ENCODE data around the gene MYL9.
"Not testable (repeated sequence)": the region's sequence is repeated elsewhere in the genome, so short reads cannot be mapped to it uniquely, and the experiment has no call there.

Gene MYL9

DNA sequence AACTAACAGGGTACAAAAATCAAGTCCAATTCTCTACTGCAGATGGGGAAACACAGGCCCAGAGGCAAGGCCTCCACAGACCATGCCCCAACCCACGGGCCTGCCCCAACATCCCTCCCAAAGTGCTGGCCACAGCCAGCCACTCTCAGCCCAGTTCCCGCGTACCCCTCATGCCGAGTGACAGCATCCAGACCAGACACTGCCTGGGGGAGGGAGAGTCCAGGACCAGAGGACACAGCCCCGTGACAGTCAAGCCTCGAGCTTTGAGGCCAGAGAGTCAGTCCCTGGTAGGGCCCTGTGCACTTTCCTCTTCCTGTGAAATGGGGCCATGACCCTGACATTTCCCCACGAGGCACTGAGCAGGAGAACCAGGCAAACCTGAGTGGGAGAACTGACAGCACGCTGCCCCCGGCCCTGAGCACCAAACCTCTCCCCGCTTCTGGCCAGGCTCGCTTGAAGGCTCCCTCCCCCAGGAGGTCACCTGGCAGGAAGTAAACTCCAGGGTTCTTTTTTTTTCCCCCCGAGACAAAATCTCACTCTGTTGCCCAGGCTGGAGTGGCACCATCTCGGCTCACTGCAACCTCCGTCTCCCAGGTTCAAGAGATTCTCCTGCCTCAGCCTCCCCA, 4.9 kb downstream of the MYL9 start:
- peaks cover 11% of the 10 kb centered on the region for H3K4me1 ChIP-seq (ENCODE audit: control insufficient read depth, insufficient read depth, low read length)
- H3K36me3 ChIP-seq (ENCODE audit: control insufficient read depth, insufficient read depth, low read length), result peaks cover 12% of the 10 kb centered on the region
- no peaks in the 10 kb centered on the region for H3K9me3 ChIP-seq (ENCODE audit: control insufficient read depth, insufficient read depth, low read length)
- H3K9ac ChIP-seq (ENCODE audit: low read depth, low read length), result no peak overlapping the region
- no peak overlapping the region for H3K4me3 ChIP-seq (ENCODE audit: low read depth, low read length)
- no peaks in the 10 kb centered on the region for H3K27me3 ChIP-seq (ENCODE audit: control insufficient read depth, insufficient read depth, low read length)

DNA sequence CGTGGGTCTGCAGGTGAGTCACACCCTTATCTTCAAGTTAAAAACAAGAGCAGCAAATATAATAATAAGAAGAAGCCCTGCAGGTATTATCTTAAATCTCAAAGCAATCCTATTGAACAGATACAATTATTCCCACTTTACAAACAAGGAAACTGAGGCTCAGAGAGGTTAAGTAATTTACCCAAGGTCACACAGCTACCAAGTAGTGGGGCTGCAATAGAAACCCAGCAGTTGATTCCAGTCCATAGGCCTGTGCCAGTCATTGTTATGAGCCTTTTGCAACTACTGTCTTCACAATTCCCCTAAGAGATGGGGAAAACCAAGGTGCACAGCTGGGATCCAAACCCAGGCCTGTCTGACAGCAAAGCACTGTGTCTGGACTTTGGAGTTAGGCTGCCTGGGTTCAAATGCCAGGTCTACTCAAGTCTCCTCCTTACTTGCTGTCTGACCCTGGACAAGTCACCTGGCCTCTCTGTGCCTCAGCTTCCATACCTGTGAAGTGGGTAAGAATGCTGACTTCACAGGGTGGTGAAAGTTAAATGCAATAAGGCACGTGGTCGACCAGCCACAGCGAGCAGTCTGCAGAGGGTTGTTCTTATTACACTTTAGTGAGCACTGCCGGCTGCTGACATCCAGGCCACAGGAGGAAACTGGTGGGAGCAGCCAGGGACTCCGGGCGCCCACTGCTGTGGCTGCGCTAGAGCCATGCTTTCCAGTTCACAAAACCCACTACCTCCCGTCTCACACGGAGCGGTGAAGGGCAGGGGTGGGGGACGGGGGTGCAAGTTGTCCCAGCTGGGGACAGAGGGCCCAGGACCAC, 6.1 kb downstream of the MYL9 start:
- peaks cover 12% of the 10 kb centered on the region for H3K36me3 ChIP-seq (ENCODE audit: control insufficient read depth, insufficient read depth, low read length)
- H3K9me3 ChIP-seq (ENCODE audit: control insufficient read depth, insufficient read depth, low read length), result no peaks in the 10 kb centered on the region
- H3K4me1 ChIP-seq (ENCODE audit: control insufficient read depth, insufficient read depth, low read length), result peaks cover 8% of the 10 kb centered on the region
- H3K9ac ChIP-seq (ENCODE audit: low read depth, low read length), result no peak overlapping the region
- no peaks in the 10 kb centered on the region for H3K27me3 ChIP-seq (ENCODE audit: control insufficient read depth, insufficient read depth, low read length)
- H3K4me3 ChIP-seq (ENCODE audit: low read depth, low read length), result no peak overlapping the region

DNA sequence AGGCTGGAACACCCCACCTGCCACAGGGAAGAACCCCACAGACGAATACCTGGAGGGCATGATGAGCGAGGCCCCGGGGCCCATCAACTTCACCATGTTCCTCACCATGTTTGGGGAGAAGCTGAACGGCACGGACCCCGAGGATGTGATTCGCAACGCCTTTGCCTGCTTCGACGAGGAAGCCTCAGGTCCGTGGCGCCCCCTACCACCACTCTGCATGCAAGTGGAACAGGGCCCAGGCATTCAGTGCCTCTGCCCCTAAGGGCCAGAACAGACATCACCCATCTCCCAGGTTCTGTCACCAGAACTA, 6.6 kb downstream of the MYL9 start:
- Histone ChIP-seq H3K36me3 (ENCODE audit: control insufficient read depth, insufficient read depth, low read length) (peaks cover 12% of the 10 kb centered on the region), H3K9me3 (ENCODE audit: control insufficient read depth, insufficient read depth, low read length) (no peaks in the 10 kb centered on the region), H3K4me3 (ENCODE audit: low read depth, low read length) (no peak overlapping the region), H3K9ac (ENCODE audit: low read depth, low read length) (no peak overlapping the region), H3K27me3 (ENCODE audit: control insufficient read depth, insufficient read depth, low read length) (no peaks in the 10 kb centered on the region), H3K4me1 (ENCODE audit: control insufficient read depth, insufficient read depth, low read length) (peaks cover 2% of the 10 kb centered on the region)

DNA sequence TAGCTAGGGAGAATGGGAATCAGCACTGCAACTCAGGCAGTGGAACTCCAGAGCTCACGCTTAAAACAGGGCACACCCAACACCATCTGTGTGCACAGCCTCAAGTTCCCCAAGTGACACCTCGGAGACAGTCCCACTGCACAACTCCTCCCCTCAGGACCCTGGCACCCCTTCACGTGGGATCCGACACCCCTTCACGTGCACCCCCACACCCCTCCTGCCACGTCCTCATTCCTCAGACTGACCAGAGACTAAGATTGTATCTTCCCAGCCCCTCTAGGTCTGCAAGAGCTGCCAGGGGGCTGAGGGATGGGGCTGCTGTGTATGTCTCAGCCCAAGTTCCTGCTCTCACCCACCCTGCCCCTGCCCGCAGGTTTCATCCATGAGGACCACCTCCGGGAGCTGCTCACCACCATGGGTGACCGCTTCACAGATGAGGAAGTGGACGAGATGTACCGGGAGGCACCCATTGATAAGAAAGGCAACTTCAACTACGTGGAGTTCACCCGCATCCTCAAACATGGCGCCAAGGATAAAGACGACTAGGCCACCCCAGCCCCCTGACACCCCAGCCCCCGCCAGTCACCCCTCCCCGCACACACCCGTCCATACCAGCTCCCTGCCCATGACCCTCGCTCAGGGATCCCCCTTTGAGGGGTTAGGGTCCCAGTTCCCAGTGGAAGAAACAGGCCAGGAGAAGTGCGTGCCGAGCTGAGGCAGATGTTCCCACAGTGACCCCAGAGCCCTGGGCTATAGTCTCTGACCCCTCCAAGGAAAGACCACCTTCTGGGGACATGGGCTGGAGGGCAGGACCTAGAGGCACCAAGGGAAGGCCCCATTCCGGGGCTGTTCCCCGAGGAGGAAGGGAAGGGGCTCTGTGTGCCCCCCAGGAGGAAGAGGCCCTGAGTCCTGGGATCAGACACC, 7.6 kb downstream of the MYL9 start:
- H3K4me1 ChIP-seq (ENCODE audit: control insufficient read depth, insufficient read depth, low read length), result peaks cover 2% of the 10 kb centered on the region

DNA sequence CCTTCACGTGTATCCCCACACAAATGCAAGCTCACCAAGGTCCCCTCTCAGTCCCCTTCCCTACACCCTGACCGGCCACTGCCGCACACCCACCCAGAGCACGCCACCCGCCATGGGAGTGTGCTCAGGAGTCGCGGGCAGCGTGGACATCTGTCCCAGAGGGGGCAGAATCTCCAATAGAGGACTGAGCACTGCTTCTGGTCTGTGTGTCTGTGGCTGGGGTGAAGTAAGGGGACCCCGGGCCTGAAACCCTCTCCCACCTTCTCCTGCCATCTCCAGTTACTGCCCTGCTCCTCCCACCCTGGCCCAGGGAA, 8.3 kb downstream of the MYL9 start:
- Histone ChIP-seq H3K36me3 (ENCODE audit: control insufficient read depth, insufficient read depth, low read length) (peaks cover 12% of the 10 kb centered on the region), H3K9me3 (ENCODE audit: control insufficient read depth, insufficient read depth, low read length) (no peaks in the 10 kb centered on the region), H3K27me3 (ENCODE audit: control insufficient read depth, insufficient read depth, low read length) (no peaks in the 10 kb centered on the region), H3K9ac (ENCODE audit: low read depth, low read length) (no peak overlapping the region), H3K4me1 (ENCODE audit: control insufficient read depth, insufficient read depth, low read length) (no peaks in the 10 kb centered on the region), H3K4me3 (ENCODE audit: low read depth, low read length) (no peak overlapping the region)

More for the DNA sequence above, 7.6 kb downstream of the MYL9 start:
- no peak overlapping the region for H3K9ac ChIP-seq (ENCODE audit: low read depth, low read length)
- no peaks in the 10 kb centered on the region for H3K27me3 ChIP-seq (ENCODE audit: control insufficient read depth, insufficient read depth, low read length)
- H3K4me3 ChIP-seq (ENCODE audit: low read depth, low read length), result no peak overlapping the region
- peaks cover 12% of the 10 kb centered on the region for H3K36me3 ChIP-seq (ENCODE audit: control insufficient read depth, insufficient read depth, low read length)
- no peaks in the 10 kb centered on the region for H3K9me3 ChIP-seq (ENCODE audit: control insufficient read depth, insufficient read depth, low read length)

DNA sequence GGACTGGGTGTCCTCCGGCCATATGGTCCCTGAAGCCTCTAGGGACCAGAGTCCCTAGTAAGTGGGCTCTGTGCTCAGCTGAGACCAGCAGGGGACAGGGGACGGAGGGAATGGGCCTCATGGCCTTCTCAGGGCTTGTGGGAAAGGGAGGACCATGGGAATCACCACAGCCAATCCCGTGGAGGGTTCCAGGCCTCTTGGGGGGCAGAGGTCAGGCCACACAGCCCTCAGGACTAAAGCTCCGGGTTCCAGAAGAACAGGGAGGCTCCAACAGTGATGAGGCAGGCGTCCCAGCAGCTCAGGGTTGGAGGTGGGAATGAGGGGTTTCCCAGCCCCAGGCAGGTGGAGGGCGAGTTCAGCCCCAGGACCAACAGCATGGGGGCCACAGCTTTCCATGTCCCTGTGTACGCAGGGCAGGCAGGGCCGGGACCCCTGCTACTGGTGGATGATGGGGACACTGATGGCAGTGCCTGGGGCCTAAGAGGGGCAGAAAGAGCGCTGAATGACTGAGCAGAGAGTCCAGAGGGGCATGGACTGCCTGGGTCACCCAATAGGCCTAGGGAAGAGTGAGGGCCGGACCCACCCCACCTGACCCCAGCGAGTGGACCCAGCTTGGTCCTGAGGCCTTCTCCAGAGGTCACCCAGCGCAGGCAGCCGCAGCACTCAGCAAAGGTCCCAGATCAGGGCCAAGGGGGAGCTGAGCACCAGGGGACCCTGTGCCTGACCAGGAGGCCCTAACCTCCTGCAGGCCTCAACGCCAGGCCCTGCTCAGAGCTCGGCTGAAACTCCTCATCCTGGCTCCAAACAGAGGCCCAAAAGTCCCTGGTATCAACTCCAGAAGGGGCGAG, 8.8 kb downstream of the MYL9 start:
- no peak overlapping the region for H3K4me3 ChIP-seq (ENCODE audit: low read depth, low read length)
- no peaks in the 10 kb centered on the region for H3K27me3 ChIP-seq (ENCODE audit: control insufficient read depth, insufficient read depth, low read length)
- no peak overlapping the region for H3K9ac ChIP-seq (ENCODE audit: low read depth, low read length)
- no peaks in the 10 kb centered on the region for H3K9me3 ChIP-seq (ENCODE audit: control insufficient read depth, insufficient read depth, low read length)
- peaks cover 12% of the 10 kb centered on the region for H3K36me3 ChIP-seq (ENCODE audit: control insufficient read depth, insufficient read depth, low read length)
- no peaks in the 10 kb centered on the region for H3K4me1 ChIP-seq (ENCODE audit: control insufficient read depth, insufficient read depth, low read length)

DNA sequence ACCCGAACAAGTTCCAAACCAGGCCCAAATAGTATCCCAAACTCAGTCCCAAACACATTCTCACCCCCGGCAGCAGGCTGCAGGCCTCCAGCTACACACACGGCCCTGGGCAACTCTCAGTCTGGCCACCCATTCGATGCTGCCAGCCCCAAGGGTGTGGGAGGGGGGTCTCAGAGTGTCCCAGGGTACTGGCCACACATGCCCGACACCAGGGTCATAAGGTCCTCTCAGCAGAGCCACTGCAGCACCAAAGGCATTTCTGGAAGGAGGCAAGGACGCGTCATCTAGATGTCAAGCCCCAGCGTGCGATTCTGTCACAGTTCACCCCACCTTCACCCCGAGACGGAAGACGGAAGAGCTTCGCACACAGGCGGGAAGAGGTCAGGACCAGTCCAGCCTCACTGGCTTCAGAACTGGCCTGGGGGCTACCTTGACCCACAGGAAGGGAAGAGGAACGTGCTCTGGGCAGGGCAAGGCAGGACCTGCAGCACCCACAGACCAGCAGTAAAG, 9.5 kb downstream of the MYL9 start:
- no peak overlapping the region for H3K9ac ChIP-seq (ENCODE audit: low read depth, low read length)

DNA sequence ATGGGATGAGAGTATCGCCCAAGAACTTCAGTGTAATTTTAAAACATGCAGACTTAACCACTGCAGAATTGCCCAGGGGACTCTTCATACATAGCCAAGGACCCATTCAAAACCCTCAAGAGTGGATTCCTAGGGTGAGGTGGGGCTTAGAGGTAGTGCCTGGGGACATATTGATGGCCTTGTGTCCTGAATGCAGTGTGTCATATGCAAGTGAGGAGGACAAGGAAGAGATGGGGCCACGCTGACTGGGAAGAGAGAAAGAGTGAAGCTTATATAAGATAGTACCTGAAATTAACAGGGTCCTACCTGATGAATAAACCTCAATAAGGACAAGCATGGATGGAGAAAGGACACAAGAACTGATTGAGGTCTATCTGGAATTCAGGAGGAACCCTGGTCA, 13.9 kb downstream of the MYL9 start:
- H3K36me3 ChIP-seq (ENCODE audit: control insufficient read depth, insufficient read depth, low read length), result no peaks in the 10 kb centered on the region
- no peaks in the 10 kb centered on the region for H3K9me3 ChIP-seq (ENCODE audit: control insufficient read depth, insufficient read depth, low read length)
- no peak overlapping the region for H3K4me3 ChIP-seq (ENCODE audit: low read depth, low read length)
- no peaks in the 10 kb centered on the region for H3K27me3 ChIP-seq (ENCODE audit: control insufficient read depth, insufficient read depth, low read length)
- H3K9ac ChIP-seq (ENCODE audit: low read depth, low read length), result no peak overlapping the region
- H3K4me1 ChIP-seq (ENCODE audit: control insufficient read depth, insufficient read depth, low read length), result peaks cover 2% of the 10 kb centered on the region

More for the DNA sequence above, 9.5 kb downstream of the MYL9 start:
- H3K27me3 ChIP-seq (ENCODE audit: control insufficient read depth, insufficient read depth, low read length), result no peaks in the 10 kb centered on the region
- H3K36me3 ChIP-seq (ENCODE audit: control insufficient read depth, insufficient read depth, low read length), result peaks cover 12% of the 10 kb centered on the region
- H3K4me3 ChIP-seq (ENCODE audit: low read depth, low read length), result no peak overlapping the region
- no peaks in the 10 kb centered on the region for H3K4me1 ChIP-seq (ENCODE audit: control insufficient read depth, insufficient read depth, low read length)
- H3K9me3 ChIP-seq (ENCODE audit: control insufficient read depth, insufficient read depth, low read length), result no peaks in the 10 kb centered on the region

DNA sequence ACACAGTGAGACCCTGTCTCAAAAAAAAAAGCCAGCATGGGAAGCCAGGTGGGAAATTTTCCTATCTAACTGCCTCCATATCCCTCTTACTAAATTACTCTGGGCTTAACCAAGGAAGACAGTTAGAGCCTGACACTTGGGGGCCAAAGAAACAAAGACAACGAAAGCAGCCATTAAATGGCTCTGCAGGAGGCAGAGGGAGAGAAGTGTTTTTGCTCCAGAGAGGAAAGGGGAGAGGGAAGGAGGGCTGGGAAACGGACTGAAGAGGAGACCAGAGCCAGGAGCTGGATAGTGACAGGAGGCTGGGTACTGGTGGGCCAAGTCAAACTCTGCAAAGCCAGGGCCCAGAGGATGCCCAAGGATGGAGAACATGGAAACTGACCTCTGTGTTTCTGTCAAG, 21.4 kb downstream of the MYL9 start:
- no peaks in the 10 kb centered on the region for H3K27me3 ChIP-seq (ENCODE audit: control insufficient read depth, insufficient read depth, low read length)
- H3K9ac ChIP-seq (ENCODE audit: low read depth, low read length), result peak overlapping the region; percentile 32
- no peaks in the 10 kb centered on the region for H3K9me3 ChIP-seq (ENCODE audit: control insufficient read depth, insufficient read depth, low read length)
- no peak overlapping the region for H3K4me3 ChIP-seq (ENCODE audit: low read depth, low read length)
- H3K36me3 ChIP-seq (ENCODE audit: control insufficient read depth, insufficient read depth, low read length), result no peaks in the 10 kb centered on the region
- peaks cover 9% of the 10 kb centered on the region for H3K4me1 ChIP-seq (ENCODE audit: control insufficient read depth, insufficient read depth, low read length)

DNA sequence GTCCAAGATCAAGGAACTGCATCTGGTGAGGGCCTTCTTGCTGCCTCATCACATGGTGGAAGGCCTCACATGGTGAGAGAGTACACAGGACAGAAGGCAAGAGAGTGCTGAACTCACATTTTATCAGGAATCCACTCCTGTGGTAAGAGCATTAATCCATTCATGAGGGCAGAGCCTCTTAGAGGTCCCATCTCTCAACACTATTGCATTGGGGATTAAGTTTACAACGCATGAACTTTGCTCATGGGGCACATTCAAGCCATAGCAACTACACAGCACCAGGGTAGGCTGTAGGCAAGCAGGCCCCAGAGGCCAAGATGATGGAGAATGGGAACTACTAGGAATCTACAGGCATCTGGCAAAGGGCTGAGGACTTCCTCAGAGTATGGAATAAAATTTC, 22.1 kb downstream of the MYL9 start:
- no peak overlapping the region for H3K4me3 ChIP-seq (ENCODE audit: low read depth, low read length)
- peaks cover 9% of the 10 kb centered on the region for H3K4me1 ChIP-seq (ENCODE audit: control insufficient read depth, insufficient read depth, low read length)
- no peak overlapping the region for H3K9ac ChIP-seq (ENCODE audit: low read depth, low read length)
- H3K36me3 ChIP-seq (ENCODE audit: control insufficient read depth, insufficient read depth, low read length), result no peaks in the 10 kb centered on the region
- H3K27me3 ChIP-seq (ENCODE audit: control insufficient read depth, insufficient read depth, low read length), result no peaks in the 10 kb centered on the region
- H3K9me3 ChIP-seq (ENCODE audit: control insufficient read depth, insufficient read depth, low read length), result no peaks in the 10 kb centered on the region

DNA sequence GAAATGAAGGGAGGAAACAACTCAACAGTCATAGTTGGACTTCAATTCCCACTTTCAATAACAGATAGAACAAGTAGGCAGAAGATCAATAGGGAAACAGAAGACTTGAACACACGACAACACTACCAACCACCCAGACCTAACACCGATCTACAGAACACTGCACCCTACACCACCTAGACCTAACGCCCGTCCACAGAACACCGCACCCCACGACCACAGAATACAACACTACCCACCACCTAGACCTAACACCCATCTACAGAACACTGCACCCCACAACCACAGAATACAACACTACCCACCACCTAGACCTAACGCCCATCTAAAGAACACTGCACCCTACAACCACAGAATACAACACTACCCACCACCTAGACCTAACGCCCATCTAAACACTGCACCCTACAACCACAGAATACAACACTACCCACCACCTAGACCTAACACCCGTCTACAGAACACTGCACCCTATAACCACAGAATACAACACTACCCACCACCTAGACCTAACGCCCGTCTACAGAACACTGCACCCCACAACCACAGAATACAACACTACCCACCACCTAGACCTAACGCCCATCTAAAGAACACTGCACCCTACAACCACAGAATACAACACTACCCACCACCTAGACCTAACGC, 22.9 kb downstream of the MYL9 start:
- not testable (repeated sequence) for H3K36me3 ChIP-seq (ENCODE audit: control insufficient read depth, insufficient read depth, low read length); H3K4me1 ChIP-seq (ENCODE audit: control insufficient read depth, insufficient read depth, low read length); H3K9ac ChIP-seq (ENCODE audit: low read depth, low read length); H3K27me3 ChIP-seq (ENCODE audit: control insufficient read depth, insufficient read depth, low read length); H3K9me3 ChIP-seq (ENCODE audit: control insufficient read depth, insufficient read depth, low read length); H3K4me3 ChIP-seq (ENCODE audit: low read depth, low read length)

Measured in iPS-15b (cell line).